Mesothelial cell of epicardium (in vitro differentiated cells): ENCODE measurements around the gene DRGX. TPM values are rescaled to one million over a fixed set of nuclear protein-coding genes. Genes with fewer than 3 reads are reported as not detected.

Experiments used
- DNase-seq, 2 experiments: peaks; one replicate each; pipeline ENCODE4 v3.0.0; 2021; ENCODE audit warnings: low spot score in 2 of 2; ENCODE audit not compliant: unreplicated experiment in 2 of 2
- H3K27ac Mint-ChIP-seq: 2 replicates; pipeline ENCODE4 v1.8.0; 2021; ENCODE audit warnings: mixed read lengths
- H3K27me3 Mint-ChIP-seq: 2 replicates; pipeline ENCODE4 v1.8.0; 2021; ENCODE audit warnings: low read depth, mixed read lengths
- H3K36me3 Mint-ChIP-seq: 2 replicates; pipeline ENCODE4 v1.8.0; 2021; ENCODE audit warnings: mixed read lengths
- H3K4me1 Mint-ChIP-seq: 2 replicates; pipeline ENCODE4 v1.8.0; 2021; ENCODE audit warnings: mixed read lengths
- H3K4me3 Mint-ChIP-seq: 2 replicates; pipeline ENCODE4 v1.8.0; 2021; ENCODE audit warnings: mild to moderate bottlenecking, moderate library complexity, mixed read lengths
- H3K9me3 Mint-ChIP-seq: 2 replicates; pipeline ENCODE4 v1.8.0; 2021; ENCODE audit warnings: mixed read lengths
- CTCF ChIP-seq: fragments of 200-600 bp; sonication (generic); IDR thresholded peaks from one replicate; pipeline ENCODE4 v1.5.0; 2021; ENCODE audit warnings: antibody characterized with exemption; ENCODE audit not compliant: unreplicated experiment
- total RNA-seq: library from RNA; stranded (reverse); gene quantifications from 3 replicates; pipeline ENCODE4 v1.2.1, GENCODE V29; 2021

DRGX gene
- total RNA-seq, 1 donor from 2014 or later, result not detected

- no peak overlapping the region for H3K27ac Mint-ChIP-seq
- peaks cover 34% of the 10 kb centered on the region for H3K27me3 Mint-ChIP-seq
- DNase-seq, result no peak
- H3K4me1 Mint-ChIP-seq, result no peaks in the 10 kb centered on the region
- TF ChIP-seq CTCF, result no peak
- peaks cover 6% of the 10 kb centered on the region for H3K9me3 Mint-ChIP-seq
- no peaks in the 10 kb centered on the region for H3K36me3 Mint-ChIP-seq
- no peak overlapping the region for H3K4me3 Mint-ChIP-seq
Observed at GRCh38 chr10:49360271-49361177, 35.4 kb downstream of the DRGX start.

- DNase-seq, result no peak
- TF ChIP-seq CTCF, result no peak
- Mint-ChIP-seq H3K27me3 (peaks cover 28% of the 10 kb centered on the region), H3K4me1 (no peaks in the 10 kb centered on the region), H3K4me3 (no peak overlapping the region), H3K9me3 (peaks cover 6% of the 10 kb centered on the region), H3K27ac (no peak overlapping the region), H3K36me3 (no peaks in the 10 kb centered on the region)
Observed at GRCh38 chr10:49359349-49360270, 36.3 kb downstream of the DRGX start.

- H3K4me1 Mint-ChIP-seq, result no peaks in the 10 kb centered on the region
- H3K4me3 Mint-ChIP-seq, result no peak overlapping the region
- no peaks in the 10 kb centered on the region for H3K36me3 Mint-ChIP-seq
- peaks cover 6% of the 10 kb centered on the region for H3K9me3 Mint-ChIP-seq
- TF ChIP-seq CTCF, result no peak
- H3K27me3 Mint-ChIP-seq, result peaks cover 19% of the 10 kb centered on the region
- H3K27ac Mint-ChIP-seq, result no peak overlapping the region
- DNase-seq, result no peak
Observed at GRCh38 chr10:49357910-49358309, 38.0 kb downstream of the DRGX start.

- Mint-ChIP-seq H3K36me3 (no peaks in the 10 kb centered on the region), H3K4me3 (no peak overlapping the region), H3K9me3 (peaks cover 6% of the 10 kb centered on the region), H3K27ac (no peak overlapping the region), H3K4me1 (no peaks in the 10 kb centered on the region), H3K27me3 (peaks cover 11% of the 10 kb centered on the region)
- TF ChIP-seq CTCF, result no peak
- no peak for DNase-seq
Observed at GRCh38 chr10:49356944-49357343, 38.9 kb downstream of the DRGX start.

GRCh38 chr10:49356181-49356580 is 39.7 kb downstream of the DRGX start:
- TF ChIP-seq CTCF, result no peak
- peaks cover 6% of the 10 kb centered on the region for H3K9me3 Mint-ChIP-seq
- DNase-seq, result no peak
- H3K27me3 Mint-ChIP-seq, result peaks cover 15% of the 10 kb centered on the region
- no peak overlapping the region for H3K27ac Mint-ChIP-seq
- H3K4me1 Mint-ChIP-seq, result no peaks in the 10 kb centered on the region
- no peak overlapping the region for H3K4me3 Mint-ChIP-seq
- no peaks in the 10 kb centered on the region for H3K36me3 Mint-ChIP-seq
